ENCODE data around the gene ZNF140. TPM values are rescaled to one million over a fixed set of nuclear protein-coding genes. Genes with fewer than 3 reads are reported as not detected.

The ZNF140 gene
- total RNA-seq, result 12.0 and 13.7 TPM in 2 replicates

GRCh38 chr12:133080368-133081158, at the start of gene ZNF140:
Gene ZNF140 (plus strand): TSS chr12:133080923. CDS start chr12:133081321, 398 bp downstream.

GRCh38 chr12:133037207-133038005, 43.3 kb upstream of the ZNF140 start, which contains the start of gene ZNF84:
Gene ZNF84 (plus strand): TSS chr12:133037509. CDS start chr12:133041468, 3,959 bp downstream.

GRCh38 chr12:133130038-133130807, 49.5 kb downstream of the ZNF140 start, which contains the start of the genes ZNF10 and ZNF891:
Gene ZNF10 (plus strand): TSS chr12:133130627. CDS start chr12:133144493, 13,866 bp downstream.
Gene ZNF891 (minus strand): TSS chr12:133130274. CDS start chr12:133121918, 8,356 bp downstream.

Other genes with a start within 250 kb of the ZNF140 start
- gene CHFR, start 193.3 kb upstream of the ZNF140 start, total RNA-seq, result 22.5 and 31.2 TPM in 2 replicates
- 1.8 and 7.9 TPM in 2 replicates for gene ZNF605, start 124.6 kb upstream of the ZNF140 start, total RNA-seq
- 3.4 and 17.8 TPM in 2 replicates for gene ZNF26, start 94.6 kb upstream of the ZNF140 start, total RNA-seq
- 6.2 and 23.1 TPM in 2 replicates for gene ZNF84, start 43.4 kb upstream of the ZNF140 start, total RNA-seq
- 0.39 and 1.6 TPM in 2 replicates for gene ZNF891, start 49.4 kb downstream of the ZNF140 start, total RNA-seq
- 5.6 and 18.4 TPM in 2 replicates for gene ZNF10, start 49.7 kb downstream of the ZNF140 start, total RNA-seq
- 9.1 and 35.5 TPM in 2 replicates for gene ZNF268, start 100.6 kb downstream of the ZNF140 start, total RNA-seq
- gene ANHX, start 155.0 kb downstream of the ZNF140 start, total RNA-seq, result not detected in 2 replicates

Data from epithelial cell of alveolus of lung (primary cell).